Subcutaneous abdominal adipose tissue (tissue), 5 donors: ENCODE results near the gene CELA2B.
"Not testable (repeated sequence)": the region's sequence is repeated elsewhere in the genome, so short reads cannot be mapped to it uniquely, and the experiment has no call there.

ENCODE experiments used
- H3K27ac ChIP-seq: one replicate; pipeline ENCODE4 v1.7.0; 2013; ENCODE audit warnings: low read depth, mild to moderate bottlenecking, inconsistent platforms, low read length, moderate library complexity
- H3K27me3 ChIP-seq, 5 donors: one replicate each; pipeline ENCODE4 v1.7.0; 2013; ENCODE audit warnings: low read length in 5 of 5, inconsistent platforms in 1 of 5; ENCODE audit not compliant: control insufficient read depth in 5 of 5, insufficient read depth in 4 of 5
- H3K36me3 ChIP-seq, 5 donors: one replicate each; pipeline ENCODE4 v1.7.0; 2013; ENCODE audit warnings: low read length in 5 of 5; ENCODE audit not compliant: control insufficient read depth in 5 of 5, insufficient read depth in 5 of 5
- H3K4me1 ChIP-seq, 5 donors: one replicate each; pipeline ENCODE4 v1.7.0; 2013; ENCODE audit warnings: low read length in 5 of 5, mild to moderate bottlenecking in 3 of 5, moderate library complexity in 1 of 5; ENCODE audit not compliant: control insufficient read depth in 5 of 5, insufficient read depth in 5 of 5
- H3K4me3 ChIP-seq, 5 donors: one replicate each; pipeline ENCODE4 v1.7.0; 2013; ENCODE audit warnings: low read length in 5 of 5, low read depth in 1 of 5
- H3K9ac ChIP-seq, 5 donors: one replicate each; pipeline ENCODE4 v1.7.0; 2013; ENCODE audit warnings: low read length in 5 of 5, mild to moderate bottlenecking in 4 of 5, moderate library complexity in 3 of 5
- H3K9me3 ChIP-seq, 5 donors: one replicate each; pipeline ENCODE4 v1.7.0; 2013; ENCODE audit warnings: low read length in 5 of 5; ENCODE audit not compliant: control insufficient read depth in 5 of 5
- donor health status: healthy.
- donor health status: healthy.
- donor health status: healthy.
- donor health status: healthy.
- donor health status: healthy.

CELA2B gene

GRCh38 chr1:15482455-15482854 is 6.6 kb downstream of the CELA2B start:
- not testable (repeated sequence) for H3K4me1 ChIP-seq, H3K4me3 ChIP-seq, H3K9me3 ChIP-seq, H3K27ac ChIP-seq, H3K9ac ChIP-seq, H3K27me3 ChIP-seq
- H3K36me3 ChIP-seq, result peaks cover 0 to 12% (median 2%) of the 10 kb centered on the region in 5 donors

- peaks cover 0 to 13% (median 2%) of the 10 kb centered on the region in 5 donors for H3K36me3 ChIP-seq
- H3K4me3 ChIP-seq, H3K9ac ChIP-seq, H3K4me1 ChIP-seq, H3K27me3 ChIP-seq, H3K9me3 ChIP-seq, H3K27ac ChIP-seq: not testable (repeated sequence)
Observed at GRCh38 chr1:15482983-15483543, 7.2 kb downstream of the CELA2B start.

- Histone ChIP-seq H3K27me3 (no peaks in the 10 kb centered on the region), H3K4me3 (no peak overlapping the region), H3K36me3 (peaks cover 0 to 13% (median 2%) of the 10 kb centered on the region in 5 donors), H3K4me1 (no peaks in the 10 kb centered on the region), H3K9ac (no peak overlapping the region), H3K9me3 (no peaks in the 10 kb centered on the region), H3K27ac (no peak overlapping the region)
Observed at GRCh38 chr1:15483971-15484370, 8.1 kb downstream of the CELA2B start.

GRCh38 chr1:15484443-15484842 is 8.5 kb downstream of the CELA2B start:
- H3K9me3 ChIP-seq, H3K4me1 ChIP-seq, H3K27ac ChIP-seq, H3K27me3 ChIP-seq, H3K4me3 ChIP-seq, H3K9ac ChIP-seq: not testable (repeated sequence)
- H3K36me3 ChIP-seq, result peaks cover 0 to 13% (median 2%) of the 10 kb centered on the region in 5 donors

- no peak overlapping the region for H3K9ac ChIP-seq
- H3K4me1 ChIP-seq, result no peaks in the 10 kb centered on the region
- peaks cover 0 to 4% (median 0%) of the 10 kb centered on the region in 5 donors for H3K9me3 ChIP-seq
- peaks cover 0 to 13% (median 2%) of the 10 kb centered on the region in 5 donors for H3K36me3 ChIP-seq
- H3K27me3 ChIP-seq, result no peaks in the 10 kb centered on the region
- H3K4me3 ChIP-seq, result no peak overlapping the region
- H3K27ac ChIP-seq, result no peak overlapping the region
Observed at GRCh38 chr1:15485636-15486035, 9.7 kb downstream of the CELA2B start.

- not testable (repeated sequence) for H3K27ac ChIP-seq, H3K9ac ChIP-seq, H3K9me3 ChIP-seq, H3K27me3 ChIP-seq, H3K4me1 ChIP-seq, H3K4me3 ChIP-seq
- peaks cover 0 to 22% (median 3%) of the 10 kb centered on the region in 5 donors for H3K36me3 ChIP-seq
Observed at GRCh38 chr1:15486844-15487610, 11.1 kb downstream of the CELA2B start.

GRCh38 chr1:15488371-15488770 is 12.5 kb downstream of the CELA2B start:
- H3K27ac ChIP-seq, result no peak overlapping the region

GRCh38 chr1:15489052-15489736 is 13.3 kb downstream of the CELA2B start:
- H3K4me1 ChIP-seq, result no peaks in the 10 kb centered on the region
- H3K9ac ChIP-seq, result no peak overlapping the region
- H3K9me3 ChIP-seq, result peaks cover 0 to 4% (median 0%) of the 10 kb centered on the region in 5 donors
- no peak overlapping the region for H3K4me3 ChIP-seq
- no peak overlapping the region for H3K27ac ChIP-seq
- H3K27me3 ChIP-seq, result no peaks in the 10 kb centered on the region
- H3K36me3 ChIP-seq, result peaks cover 0 to 43% (median 23%) of the 10 kb centered on the region in 5 donors

More at GRCh38 chr1:15488371-15488770, 12.5 kb downstream of the CELA2B start:
- Histone ChIP-seq H3K4me1 (no peaks in the 10 kb centered on the region), H3K36me3 (peaks cover 0 to 35% (median 14%) of the 10 kb centered on the region in 5 donors), H3K27me3 (no peaks in the 10 kb centered on the region), H3K4me3 (no peak overlapping the region), H3K9me3 (peaks cover 0 to 4% (median 0%) of the 10 kb centered on the region in 5 donors), H3K9ac (no peak overlapping the region)

GRCh38 chr1:15491010-15491409 is 15.1 kb downstream of the CELA2B start:
- H3K9ac ChIP-seq, H3K9me3 ChIP-seq, H3K27me3 ChIP-seq, H3K27ac ChIP-seq, H3K4me3 ChIP-seq, H3K4me1 ChIP-seq: not testable (repeated sequence)
- H3K36me3 ChIP-seq, result peaks cover 0 to 46% (median 30%) of the 10 kb centered on the region in 5 donors

- Histone ChIP-seq H3K4me3 (no peak overlapping the region), H3K9ac (no peak overlapping the region), H3K4me1 (no peaks in the 10 kb centered on the region), H3K9me3 (peaks cover 0 to 4% (median 0%) of the 10 kb centered on the region in 5 donors), H3K27ac (no peak overlapping the region), H3K36me3 (peaks cover 0 to 41% (median 29%) of the 10 kb centered on the region in 5 donors), H3K27me3 (no peaks in the 10 kb centered on the region)
Observed at GRCh38 chr1:15492596-15492995, 16.7 kb downstream of the CELA2B start.
